Activated CD4-positive, alpha-beta T cell treated with anti-CD3 and anti-CD28 coated beads for 48 hours (primary cell): ENCODE results near the gene VEGFC.

Source experiments
- DNase-seq: peaks from one replicate; pipeline ENCODE4 v3.0.0-alpha.2; 2020

Gene VEGFC

DNA sequence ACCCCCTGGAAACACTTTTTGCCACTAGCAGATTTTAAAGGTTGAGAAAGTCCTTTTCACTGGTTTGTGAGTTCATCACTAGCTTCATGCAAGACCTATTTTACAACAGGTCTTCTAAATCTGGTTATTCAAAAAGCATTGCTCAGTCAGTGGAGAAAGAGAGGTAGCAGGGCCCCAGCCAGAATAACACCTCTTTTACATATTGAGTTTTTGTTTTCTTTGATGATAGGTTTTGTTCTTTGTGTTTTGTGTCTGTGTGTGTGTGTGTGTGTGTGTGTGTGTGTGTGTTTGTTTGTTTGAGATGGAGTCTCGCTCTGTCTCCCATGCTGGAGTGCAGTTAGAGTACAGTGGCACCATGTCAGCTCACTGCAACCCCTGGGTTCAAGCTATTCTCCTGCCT is 2.7 kb upstream of the VEGFC start:
- DNase-seq: no peak

- DNase-seq: no peak
These were observed 1.9 kb upstream of the VEGFC start for GRCh38 chr4:176794651-176795050.

DNA sequence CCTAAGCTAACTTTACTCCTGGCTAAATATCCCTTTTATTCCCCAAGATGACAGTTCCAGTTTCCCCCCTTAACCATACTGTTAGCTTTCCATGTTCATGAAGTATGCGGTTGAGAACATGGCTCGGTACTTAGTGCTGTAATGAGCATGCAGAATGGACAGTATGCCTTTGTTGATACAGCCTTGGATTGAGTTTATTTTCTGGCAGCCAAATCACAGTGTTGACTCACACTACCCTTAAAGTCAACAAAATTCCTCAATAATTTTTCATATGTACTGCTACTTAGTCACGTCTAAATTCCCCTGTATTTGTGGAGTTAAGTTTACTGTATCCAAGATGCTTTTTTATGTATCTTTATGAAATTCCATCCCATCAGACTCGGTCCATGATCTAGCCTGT is 1.4 kb upstream of the VEGFC start:
- DNase-seq: no peak

- DNase-seq: no peak
These were observed 411 bp upstream of the VEGFC start for GRCh38 chr4:176793060-176793605.

GRCh38 chr4:176791591-176792325 is 964 bp downstream of the VEGFC start:
- DNase-seq: no peak

DNA sequence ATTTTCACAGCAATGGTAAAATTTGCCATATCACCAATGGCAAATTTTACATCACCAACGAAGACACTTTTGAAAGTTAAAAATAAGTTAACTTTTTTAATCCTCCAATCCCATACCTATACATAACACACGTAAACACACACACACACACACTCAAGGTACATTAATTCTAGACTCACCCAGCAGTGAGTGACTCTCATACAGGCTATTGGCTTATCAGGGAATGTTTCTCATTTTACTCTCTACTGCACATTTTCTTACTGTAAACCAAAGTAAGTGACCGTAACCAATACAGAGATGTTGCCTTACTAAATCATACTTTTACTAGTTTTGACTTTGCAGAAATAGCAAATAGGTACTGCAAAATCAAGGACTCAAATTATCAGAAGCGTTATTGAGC is 2.3 kb downstream of the VEGFC start:
- DNase-seq: no peak

- DNase-seq: no peak
These were observed 2.8 kb downstream of the VEGFC start for GRCh38 chr4:176789955-176790354.

GRCh38 chr4:176788971-176789370 is 3.8 kb downstream of the VEGFC start:
- no peak for DNase-seq

DNA sequence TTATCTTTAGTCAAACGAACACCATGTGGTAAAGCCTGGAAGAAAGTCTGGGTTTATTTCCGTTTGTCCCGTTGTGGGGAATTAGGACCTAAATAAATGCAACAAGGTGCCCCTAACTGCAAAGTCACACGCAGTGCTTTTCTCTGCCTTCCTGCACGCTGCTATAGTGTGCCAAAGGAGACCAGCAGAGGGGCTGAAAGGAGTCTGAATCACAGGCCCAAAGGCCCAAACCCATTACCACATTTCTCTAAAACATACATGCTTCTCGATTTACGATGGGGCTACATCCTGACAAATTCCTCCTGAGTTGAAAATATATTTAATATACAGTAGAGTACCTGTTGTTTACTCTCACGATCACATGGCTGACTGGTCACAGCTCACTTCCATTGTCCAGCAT is 4.5 kb downstream of the VEGFC start:
- DNase-seq: no peak

DNA sequence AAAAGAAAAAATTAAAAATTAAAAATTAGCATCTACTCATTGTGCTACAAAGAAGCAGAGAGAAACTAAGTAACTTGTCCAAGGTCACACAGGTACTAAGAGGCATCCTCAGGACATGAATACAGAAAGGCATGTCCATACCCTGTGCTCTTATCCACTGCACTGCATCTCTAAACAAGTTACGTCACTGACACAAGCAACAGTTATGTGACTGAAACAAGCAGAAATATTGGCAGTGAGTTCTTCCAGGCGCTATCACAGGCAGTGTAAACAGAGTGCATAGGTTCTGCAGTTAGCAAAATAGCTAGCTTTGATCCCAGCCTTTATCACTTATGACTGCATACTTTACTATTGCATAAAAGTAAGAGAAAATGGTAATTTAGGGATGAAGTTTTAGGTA is 7.9 kb downstream of the VEGFC start:
- no peak for DNase-seq

DNA sequence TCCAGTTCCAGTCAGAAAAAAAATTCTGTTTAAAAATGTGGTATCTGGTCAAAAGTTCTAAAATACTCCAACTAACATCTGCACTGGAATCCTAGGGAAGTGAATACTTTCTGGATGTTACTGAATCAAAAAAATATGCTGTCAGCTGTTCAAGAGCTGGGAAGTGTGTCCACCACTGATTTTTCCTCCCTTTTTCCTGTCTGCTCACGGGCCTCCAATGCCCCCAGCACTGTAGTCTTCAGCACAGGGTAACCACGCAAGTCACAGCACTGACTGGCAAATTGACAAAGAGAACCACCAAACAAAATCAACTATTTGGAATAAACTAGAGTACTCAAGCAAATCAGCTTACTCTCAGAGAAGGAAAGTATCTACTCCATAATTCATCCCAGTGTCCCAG is 9.9 kb downstream of the VEGFC start:
- no peak for DNase-seq

- no peak for DNase-seq
These were observed 10.5 kb downstream of the VEGFC start for GRCh38 chr4:176782191-176782590.

GRCh38 chr4:176781739-176782100 is 11.0 kb downstream of the VEGFC start:
- DNase-seq: no peak

DNA sequence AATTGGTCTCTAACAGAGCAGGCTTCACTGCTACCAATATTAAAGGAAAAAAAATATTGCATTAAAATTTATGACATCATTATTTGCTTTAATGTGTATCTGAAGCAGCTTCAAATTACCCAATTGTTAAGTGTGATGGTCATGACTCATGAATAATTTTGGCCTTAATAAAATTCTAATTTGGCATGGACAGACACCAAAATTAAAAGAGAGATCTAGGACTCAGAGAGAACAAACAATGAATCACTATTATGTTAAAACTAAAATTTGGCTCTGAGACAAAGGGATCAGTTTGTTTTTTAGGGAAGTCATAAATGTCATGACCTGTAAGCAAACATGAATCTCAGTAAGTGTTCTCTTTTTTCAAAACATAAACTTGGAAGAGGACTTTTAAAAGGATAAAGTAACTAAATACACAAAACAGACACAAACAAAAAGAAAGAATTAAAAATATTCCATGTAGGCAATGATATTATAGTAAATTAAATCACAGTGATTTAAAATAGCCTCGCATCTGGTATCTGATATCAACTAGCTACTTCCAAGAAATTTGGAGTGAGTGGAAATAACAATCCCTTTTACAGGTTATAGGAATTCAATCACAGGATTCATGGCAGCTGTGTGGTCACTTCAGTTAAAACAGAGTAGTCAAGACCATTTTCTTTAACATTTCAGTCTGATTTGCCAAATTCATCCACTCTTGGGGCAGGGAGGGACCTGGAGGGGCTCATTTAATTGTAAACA is 11.6 kb downstream of the VEGFC start:
- no peak for DNase-seq

DNA sequence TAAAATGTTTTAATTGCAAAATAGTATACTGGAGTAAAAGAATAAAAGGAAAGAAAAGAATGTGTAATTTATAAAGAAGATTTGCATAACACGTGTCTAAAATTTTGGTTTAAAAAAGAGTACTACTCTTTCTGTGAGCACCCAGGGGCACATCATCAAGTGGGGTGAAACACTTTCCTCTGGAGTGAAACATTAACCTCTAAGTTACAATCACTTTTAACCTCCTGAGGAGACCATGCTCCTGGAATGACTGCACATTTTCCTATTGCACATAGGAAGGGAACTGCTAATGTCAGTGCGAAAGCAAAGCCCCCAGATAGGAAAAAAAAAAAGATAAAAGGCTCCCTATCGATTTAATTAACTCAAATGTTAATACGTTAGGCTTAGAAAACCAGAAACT is 13.3 kb downstream of the VEGFC start:
- DNase-seq: no peak

DNA sequence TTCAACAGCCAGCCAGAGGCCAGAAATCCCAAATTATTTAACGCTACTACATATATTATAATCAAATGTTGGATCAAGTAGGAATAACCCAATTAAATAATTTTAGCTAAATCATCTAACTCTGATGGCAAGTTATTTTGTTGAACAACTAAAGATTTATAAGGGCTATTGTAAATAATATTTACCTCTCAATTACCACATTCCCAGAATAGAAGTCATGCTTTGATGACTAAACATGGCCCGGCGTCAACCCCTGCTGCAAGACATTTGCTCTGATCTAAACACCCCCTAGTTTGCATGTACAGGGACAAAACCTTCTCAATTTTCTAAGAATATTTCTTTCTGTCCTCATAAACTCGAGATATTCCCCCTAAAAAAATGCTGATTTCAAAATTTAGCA is 14.2 kb downstream of the VEGFC start:
- DNase-seq: no peak

DNA sequence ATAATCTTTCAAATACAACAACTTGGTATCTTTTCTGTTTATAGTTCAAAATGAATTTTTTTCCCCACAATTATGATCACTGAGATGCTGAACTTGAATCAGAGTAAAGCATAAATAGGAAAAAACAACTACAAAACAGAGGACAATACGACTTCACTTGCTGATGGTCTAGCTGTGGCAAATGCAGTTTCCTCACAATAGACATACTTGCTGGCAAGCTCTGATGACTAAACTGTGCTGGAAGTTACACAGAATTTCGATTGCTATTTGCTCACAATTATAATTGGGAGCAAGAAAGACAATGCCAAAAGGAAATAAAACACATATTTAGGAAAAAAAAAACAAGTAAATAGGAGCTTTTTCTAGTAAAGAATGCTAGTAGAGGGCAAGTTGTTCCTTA is 14.7 kb downstream of the VEGFC start:
- DNase-seq: no peak

GRCh38 chr4:176775338-176775737 is 17.4 kb downstream of the VEGFC start:
- no peak for DNase-seq

- no peak for DNase-seq
These were observed 17.9 kb downstream of the VEGFC start for GRCh38 chr4:176774852-176775251.

- no peak for DNase-seq
These were observed 23.2 kb downstream of the VEGFC start for GRCh38 chr4:176769514-176769913.

DNA sequence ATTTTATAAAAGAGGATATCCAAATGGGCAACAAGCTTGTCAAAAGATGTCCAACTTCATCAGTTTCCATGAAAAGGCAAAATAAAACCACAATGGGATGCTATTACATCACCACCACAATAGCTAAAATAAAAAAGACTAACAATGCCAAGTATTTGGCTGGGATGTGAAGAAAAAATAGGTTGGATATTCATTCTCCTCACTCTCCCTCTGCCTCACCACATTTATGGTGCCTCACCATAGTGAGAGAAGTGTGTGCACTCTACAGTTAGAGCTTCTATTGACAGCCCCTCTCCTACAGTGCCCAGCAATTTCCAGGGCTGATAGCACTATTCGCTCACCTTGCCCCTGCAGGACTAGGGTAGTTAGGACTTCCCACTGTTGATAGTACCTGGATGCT is 25.5 kb downstream of the VEGFC start:
- no peak for DNase-seq

- no peak for DNase-seq
These were observed 29.9 kb downstream of the VEGFC start for GRCh38 chr4:176762661-176763308.

DNA sequence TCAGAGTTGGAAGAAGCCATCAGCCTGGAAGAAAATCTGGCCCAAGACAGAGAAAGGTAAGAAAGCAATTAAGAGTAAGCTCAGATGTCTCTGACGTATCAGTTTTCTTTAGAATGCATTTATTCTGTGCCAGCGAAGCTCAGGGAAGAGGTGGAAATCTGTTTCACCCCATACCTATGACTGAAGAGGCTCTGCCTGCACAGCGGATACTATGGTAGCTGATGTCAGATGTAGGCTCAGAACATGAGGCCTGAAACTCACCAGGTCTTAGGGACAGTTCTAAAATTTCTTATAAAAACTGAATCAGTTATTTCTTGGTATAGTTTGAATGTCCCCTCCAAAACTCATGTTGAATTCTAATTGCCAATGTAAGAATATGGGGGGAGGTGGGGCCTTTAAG is 30.9 kb downstream of the VEGFC start:
- DNase-seq: no peak

- DNase-seq: no peak
These were observed 32.3 kb downstream of the VEGFC start for GRCh38 chr4:176760471-176760870.
